HL-60 (cell line): Measurements from ENCODE around the gene TBC1D24.

Experiments
- DNase-seq, 2 experiments: peaks; one replicate each; pipeline ENCODE4 v3.0.0-alpha.2; 2010 to 2020; ENCODE audit warnings: low read depth in 1 of 2, low spot score in 1 of 2
- H3K27ac ChIP-seq: fragments of 250-450 bp; sonication (Bioruptor Pico); replicated peaks from 2 replicates; pipeline ENCODE4 v1.5.1; 2020; ENCODE audit warnings: mild to moderate bottlenecking, moderate library complexity
- H3K27me3 ChIP-seq: fragments of 250-450 bp; sonication (Bioruptor Pico); 2 replicates; pipeline ENCODE4 v1.5.1; 2021; ENCODE audit warnings: mild to moderate bottlenecking, moderate library complexity; ENCODE audit not compliant: insufficient read depth, poor library complexity, severe bottlenecking
- H3K4me3 ChIP-seq: replicated peaks from 2 replicates; pipeline ENCODE4 v1.5.1; 2011; ENCODE audit warnings: mild to moderate bottlenecking, control low read depth, low read length; ENCODE audit not compliant: insufficient read depth
- GABPA ChIP-seq: IDR thresholded peaks from 2 replicates; pipeline ENCODE4 v1.6.1; 2012; ENCODE audit warnings: low read depth
- POLR2AphosphoS5 ChIP-seq: IDR thresholded peaks from 2 replicates; pipeline ENCODE4 v1.6.1; 2012; ENCODE audit warnings: low read depth
- SPI1 ChIP-seq: IDR thresholded peaks from 2 replicates; pipeline ENCODE4 v1.6.1; 2012; ENCODE audit warnings: low read depth, mild to moderate bottlenecking, borderline replicate concordance
- TF ChIP-seq, protein P1 (sequence below): IDR thresholded peaks from 2 replicates; pipeline ENCODE4 v1.6.1; 2012; ENCODE audit warnings: low read depth; ENCODE audit not compliant: insufficient replicate concordance
- TF ChIP-seq, protein P2 (sequence below): IDR thresholded peaks from one replicate; pipeline ENCODE4 v1.5.1; 2011; ENCODE audit warnings: low read length, control low read depth, inconsistent platforms; ENCODE audit not compliant: insufficient read depth

TBC1D24 gene

DNA sequence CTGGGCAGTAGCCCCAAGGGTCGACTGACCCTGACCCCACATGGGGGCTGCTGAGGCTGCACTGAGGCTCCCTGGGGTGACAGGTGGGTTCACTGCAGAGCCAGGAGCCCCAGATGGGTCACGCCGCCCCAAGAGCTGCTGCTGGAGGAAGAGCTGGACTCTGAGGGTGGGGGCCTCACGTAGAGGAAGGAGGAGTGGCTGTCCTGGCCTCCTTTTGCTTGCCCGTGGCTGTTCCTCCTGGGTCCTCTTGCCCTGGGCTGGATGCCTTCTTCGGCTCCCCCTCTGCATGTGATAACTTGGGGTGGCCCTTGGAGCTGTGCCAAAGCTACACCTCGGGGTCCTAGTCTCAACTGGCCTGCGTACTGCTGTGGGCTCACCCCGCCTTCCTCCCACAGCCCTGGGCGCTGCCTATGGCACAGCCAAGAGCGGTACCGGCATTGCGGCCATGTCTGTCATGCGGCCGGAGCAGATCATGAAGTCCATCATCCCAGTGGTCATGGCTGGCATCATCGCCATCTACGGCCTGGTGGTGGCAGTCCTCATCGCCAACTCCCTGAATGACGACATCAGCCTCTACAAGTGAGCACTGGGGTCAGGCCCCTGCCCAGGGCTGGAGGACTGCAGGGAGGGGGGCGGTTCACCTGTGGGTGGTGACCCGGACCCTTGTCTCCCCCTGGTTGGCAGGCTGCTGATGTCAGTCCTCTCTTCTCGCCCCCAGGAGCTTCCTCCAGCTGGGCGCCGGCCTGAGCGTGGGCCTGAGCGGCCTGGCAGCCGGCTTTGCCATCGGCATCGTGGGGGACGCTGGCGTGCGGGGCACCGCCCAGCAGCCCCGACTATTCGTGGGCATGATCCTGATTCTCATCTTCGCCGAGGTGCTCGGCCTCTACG, 44.1 kb downstream of the TBC1D24 start:
- no peak overlapping the region for H3K4me3 ChIP-seq
- no peak for DNase-seq
- H3K27ac ChIP-seq: no peak overlapping the region; the same call in 1 of the 2 replicates
- no peaks in the 10 kb centered on the region for H3K27me3 ChIP-seq
- TF ChIP-seq, protein P1, sequence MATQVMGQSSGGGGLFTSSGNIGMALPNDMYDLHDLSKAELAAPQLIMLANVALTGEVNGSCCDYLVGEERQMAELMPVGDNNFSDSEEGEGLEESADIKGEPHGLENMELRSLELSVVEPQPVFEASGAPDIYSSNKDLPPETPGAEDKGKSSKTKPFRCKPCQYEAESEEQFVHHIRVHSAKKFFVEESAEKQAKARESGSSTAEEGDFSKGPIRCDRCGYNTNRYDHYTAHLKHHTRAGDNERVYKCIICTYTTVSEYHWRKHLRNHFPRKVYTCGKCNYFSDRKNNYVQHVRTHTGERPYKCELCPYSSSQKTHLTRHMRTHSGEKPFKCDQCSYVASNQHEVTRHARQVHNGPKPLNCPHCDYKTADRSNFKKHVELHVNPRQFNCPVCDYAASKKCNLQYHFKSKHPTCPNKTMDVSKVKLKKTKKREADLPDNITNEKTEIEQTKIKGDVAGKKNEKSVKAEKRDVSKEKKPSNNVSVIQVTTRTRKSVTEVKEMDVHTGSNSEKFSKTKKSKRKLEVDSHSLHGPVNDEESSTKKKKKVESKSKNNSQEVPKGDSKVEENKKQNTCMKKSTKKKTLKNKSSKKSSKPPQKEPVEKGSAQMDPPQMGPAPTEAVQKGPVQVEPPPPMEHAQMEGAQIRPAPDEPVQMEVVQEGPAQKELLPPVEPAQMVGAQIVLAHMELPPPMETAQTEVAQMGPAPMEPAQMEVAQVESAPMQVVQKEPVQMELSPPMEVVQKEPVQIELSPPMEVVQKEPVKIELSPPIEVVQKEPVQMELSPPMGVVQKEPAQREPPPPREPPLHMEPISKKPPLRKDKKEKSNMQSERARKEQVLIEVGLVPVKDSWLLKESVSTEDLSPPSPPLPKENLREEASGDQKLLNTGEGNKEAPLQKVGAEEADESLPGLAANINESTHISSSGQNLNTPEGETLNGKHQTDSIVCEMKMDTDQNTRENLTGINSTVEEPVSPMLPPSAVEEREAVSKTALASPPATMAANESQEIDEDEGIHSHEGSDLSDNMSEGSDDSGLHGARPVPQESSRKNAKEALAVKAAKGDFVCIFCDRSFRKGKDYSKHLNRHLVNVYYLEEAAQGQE: no peak
- TF ChIP-seq, protein P2, sequence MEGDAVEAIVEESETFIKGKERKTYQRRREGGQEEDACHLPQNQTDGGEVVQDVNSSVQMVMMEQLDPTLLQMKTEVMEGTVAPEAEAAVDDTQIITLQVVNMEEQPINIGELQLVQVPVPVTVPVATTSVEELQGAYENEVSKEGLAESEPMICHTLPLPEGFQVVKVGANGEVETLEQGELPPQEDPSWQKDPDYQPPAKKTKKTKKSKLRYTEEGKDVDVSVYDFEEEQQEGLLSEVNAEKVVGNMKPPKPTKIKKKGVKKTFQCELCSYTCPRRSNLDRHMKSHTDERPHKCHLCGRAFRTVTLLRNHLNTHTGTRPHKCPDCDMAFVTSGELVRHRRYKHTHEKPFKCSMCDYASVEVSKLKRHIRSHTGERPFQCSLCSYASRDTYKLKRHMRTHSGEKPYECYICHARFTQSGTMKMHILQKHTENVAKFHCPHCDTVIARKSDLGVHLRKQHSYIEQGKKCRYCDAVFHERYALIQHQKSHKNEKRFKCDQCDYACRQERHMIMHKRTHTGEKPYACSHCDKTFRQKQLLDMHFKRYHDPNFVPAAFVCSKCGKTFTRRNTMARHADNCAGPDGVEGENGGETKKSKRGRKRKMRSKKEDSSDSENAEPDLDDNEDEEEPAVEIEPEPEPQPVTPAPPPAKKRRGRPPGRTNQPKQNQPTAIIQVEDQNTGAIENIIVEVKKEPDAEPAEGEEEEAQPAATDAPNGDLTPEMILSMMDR: no peak
- no peak for TF ChIP-seq SPI1
- no peak for TF ChIP-seq GABPA
- TF ChIP-seq POLR2AphosphoS5: no peak

DNA sequence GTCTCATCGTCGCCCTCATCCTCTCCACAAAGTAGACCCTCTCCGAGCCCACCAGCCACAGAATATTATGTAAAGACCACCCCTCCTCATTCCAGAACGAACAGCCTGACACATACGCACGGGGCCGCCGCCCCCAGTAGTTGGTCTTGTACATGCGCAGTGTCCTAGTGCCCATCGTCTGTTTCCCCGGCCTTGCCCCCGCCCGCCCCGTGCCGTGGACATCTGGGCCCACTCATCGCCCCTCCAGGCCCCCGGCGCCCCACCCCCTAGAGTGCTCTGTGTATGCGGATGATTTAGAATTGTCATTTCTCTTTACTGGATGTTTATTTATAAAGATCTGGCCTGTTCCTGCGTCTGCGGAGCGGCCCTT, 44.8 kb downstream of the TBC1D24 start:
- H3K27me3 ChIP-seq: no peaks in the 10 kb centered on the region
- no peak for DNase-seq
- H3K27ac ChIP-seq: no peak overlapping the region; the same call in 1 of the 2 replicates
- peak overlapping the region; percentile 17 for H3K4me3 ChIP-seq
- TF ChIP-seq, protein P1: no peak
- TF ChIP-seq, protein P2: no peak
- TF ChIP-seq POLR2AphosphoS5: no peak

DNA sequence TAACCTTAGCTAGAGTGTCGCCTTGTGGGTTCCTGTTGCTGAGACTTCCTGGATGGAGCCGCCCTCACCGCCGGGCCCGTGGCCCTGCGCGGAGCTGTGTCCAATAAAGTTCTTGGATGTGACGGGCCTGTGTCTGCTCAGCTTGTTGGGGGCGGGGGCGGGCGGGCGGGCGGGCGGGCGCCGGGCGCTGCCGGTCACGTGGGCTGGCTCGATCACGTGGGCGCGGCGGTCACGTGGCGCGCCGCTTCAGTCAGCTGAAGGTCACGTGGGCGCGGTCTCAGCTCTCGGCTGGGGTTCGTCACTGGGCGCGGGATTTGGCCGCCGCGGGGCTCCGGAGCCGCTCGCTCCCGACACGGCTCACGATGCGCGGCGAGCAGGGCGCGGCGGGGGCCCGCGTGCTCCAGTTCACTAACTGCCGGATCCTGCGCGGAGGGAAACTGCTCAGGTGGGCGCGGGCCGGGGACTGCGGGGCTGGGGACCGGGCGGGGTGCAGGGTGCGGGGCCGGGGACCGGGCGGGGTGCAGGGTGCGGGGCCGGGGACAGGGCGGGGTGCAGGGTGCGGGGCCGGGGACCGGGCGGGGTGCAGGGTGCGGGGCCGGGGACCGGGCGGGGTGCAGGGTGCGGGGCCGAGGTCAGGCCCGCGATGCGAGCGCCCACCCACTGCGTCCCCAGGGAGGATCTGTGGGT, 45.3 kb downstream of the TBC1D24 start, which contains the start of gene AMDHD2:
Gene AMDHD2, plus strand, starts transcription at position 275 of the 687 bp plus-strand sequence. Its CDS starts 88 bp downstream, at position 363.
- DNase-seq: peak; percentile 83 to 89
- H3K4me3 ChIP-seq: peak within 1 kb of the TSS; percentile 53
- peak within 1 kb of the TSS; percentile 68 for H3K27ac ChIP-seq
- H3K27me3 ChIP-seq: no peaks in the 10 kb centered on the region
- TF ChIP-seq POLR2AphosphoS5 (peak; percentile 93), GABPA (no peak)
- TF ChIP-seq, protein P2: no peak
